Measurements from ENCODE around the gene GFM1. TPM values are rescaled to one million over a fixed set of nuclear protein-coding genes. Genes with fewer than 3 reads are reported as not detected.

GFM1 gene
- total and polyA plus RNA-seq, 2 experiments from 2014 or later: 24.5 to 59.9 TPM

DNA sequence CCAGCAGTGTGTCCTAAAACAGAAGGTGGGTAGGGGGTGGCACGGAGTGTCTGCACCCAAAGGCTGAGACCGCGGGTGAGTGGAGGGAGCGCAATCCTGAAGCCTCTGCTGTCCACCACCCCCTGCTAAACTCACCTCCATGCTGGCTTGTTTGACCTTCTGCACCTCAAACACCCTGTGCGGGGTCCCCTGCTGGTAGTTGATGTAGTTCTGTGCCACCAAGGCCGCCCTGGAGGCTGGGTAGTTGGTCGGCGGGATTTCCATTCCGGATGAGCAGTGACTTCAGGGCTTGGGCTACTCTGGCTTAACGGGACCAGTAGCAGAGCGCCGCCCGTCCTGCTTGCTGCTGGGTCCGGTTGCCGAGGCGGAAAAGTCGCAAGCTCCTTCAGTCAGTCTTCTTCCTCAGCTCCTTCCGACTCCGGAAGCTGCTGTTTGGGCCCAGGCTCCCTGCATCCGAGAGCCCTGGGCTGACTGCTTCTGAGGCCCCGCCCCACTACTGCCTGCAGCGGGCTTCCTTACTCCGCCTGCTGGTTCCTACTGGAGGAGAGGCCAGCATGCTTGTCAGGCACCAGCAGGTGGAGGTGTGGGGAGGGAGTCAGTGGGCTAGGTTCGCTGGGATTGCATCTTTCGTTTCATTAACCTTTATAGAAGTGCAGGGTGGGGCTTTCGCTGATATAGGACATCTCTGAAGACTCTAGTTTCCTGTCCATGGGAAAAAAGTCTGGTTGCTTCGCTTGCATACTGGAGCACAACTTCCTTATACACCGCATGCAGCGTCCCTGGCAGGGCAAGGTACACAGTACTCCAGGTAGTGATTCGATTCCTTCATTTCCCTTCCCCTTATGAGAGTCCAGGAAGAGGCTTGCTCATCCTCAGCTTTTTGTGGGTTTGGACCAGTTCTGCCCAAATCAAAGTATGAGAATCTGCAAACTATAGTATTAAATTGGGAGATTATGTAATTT, 28.2 kb downstream of the GFM1 start, which contains the start of gene LXN:
TSS of gene LXN (minus strand) at position 434 of the 962 bp plus-strand sequence. CDS start at position 264, 170 bp downstream.
- peaks cover 1% of the 10 kb centered on the region; the same call in 2 of the 3 replicates for H3K36me3 Mint-ChIP-seq (ENCODE audit: low read depth)
- Histone ChIP-seq H3K36me3 (ENCODE audit: insufficient read depth) (no peaks in the 10 kb centered on the region), H3K27me3 (ENCODE audit: insufficient read depth) (no peaks in the 10 kb centered on the region), H3K4me3 (peak within 1 kb of the TSS; percentile 77), H3K4me2 (peak within 1 kb of the TSS; percentile 83), H3F3A (replicated peaks; ENCODE audit: low read depth) (no peaks in the 10 kb centered on the region), H3K27ac (ENCODE audit: low read depth) (peak within 1 kb of the TSS; percentile 88), H3K4me1 (ENCODE audit: insufficient read depth) (peaks cover 11% of the 10 kb centered on the region), H2AFZ (peak within 1 kb of the TSS; percentile 87; the same call in 1 of the 2 replicates), H3K79me2 (replicated peaks; ENCODE audit: insufficient read depth) (no peaks in the 10 kb centered on the region), H3K9me2 (ENCODE audit: insufficient read depth) (no peaks in the 10 kb centered on the region), H4K20me1 (replicated peaks; ENCODE audit: insufficient read depth) (no peaks in the 10 kb centered on the region; the same call in 1 of the 2 replicates)
- H3K27ac Mint-ChIP-seq: peak within 1 kb of the TSS; percentile 91
- peak within 1 kb of the TSS; percentile 74 for H3K4me3 Mint-ChIP-seq
- DNase-seq (ENCODE audit: low spot score): peak; percentile 97
- peaks cover 12% of the 10 kb centered on the region; the same call in 2 of the 3 replicates for H3K4me1 Mint-ChIP-seq
- ATAC-seq: peak; percentile 99
- H3K9me3 Mint-ChIP-seq: no peaks in the 10 kb centered on the region
- TF ChIP-seq STAT1 (IDR thresholded peaks at IDR 0.05; ENCODE audit: unreplicated experiment) (no peak), JUNB (IDR thresholded peaks at IDR 0.05; ENCODE audit: unreplicated experiment) (no peak), CREB1 (CRISPR knock-in tag; IDR thresholded peaks at IDR 0.05; ENCODE audit: low read depth) (0 out of 2 replicates have a peak, but pooled peaks have one; percentile 23), EZH2phosphoT487 (IDR thresholded peaks at IDR 0.05; ENCODE audit: unreplicated experiment) (no peak), ZNF114 (CRISPR knock-in tag; IDR thresholded peaks at IDR 0.05) (no peak), EZH2 (IDR thresholded peaks at IDR 0.05; ENCODE audit: low read depth, unreplicated experiment) (no peak), POLR2AphosphoS5 (IDR thresholded peaks at IDR 0.05; ENCODE audit: low read depth) (peak; percentile 64), ZNF331 (CRISPR knock-in tag; IDR thresholded peaks at IDR 0.05; ENCODE audit: low read depth) (no peak), NANOG (IDR thresholded peaks at IDR 0.05; ENCODE audit: borderline replicate concordance) (no peak)
- TF ChIP-seq, protein P1, sequence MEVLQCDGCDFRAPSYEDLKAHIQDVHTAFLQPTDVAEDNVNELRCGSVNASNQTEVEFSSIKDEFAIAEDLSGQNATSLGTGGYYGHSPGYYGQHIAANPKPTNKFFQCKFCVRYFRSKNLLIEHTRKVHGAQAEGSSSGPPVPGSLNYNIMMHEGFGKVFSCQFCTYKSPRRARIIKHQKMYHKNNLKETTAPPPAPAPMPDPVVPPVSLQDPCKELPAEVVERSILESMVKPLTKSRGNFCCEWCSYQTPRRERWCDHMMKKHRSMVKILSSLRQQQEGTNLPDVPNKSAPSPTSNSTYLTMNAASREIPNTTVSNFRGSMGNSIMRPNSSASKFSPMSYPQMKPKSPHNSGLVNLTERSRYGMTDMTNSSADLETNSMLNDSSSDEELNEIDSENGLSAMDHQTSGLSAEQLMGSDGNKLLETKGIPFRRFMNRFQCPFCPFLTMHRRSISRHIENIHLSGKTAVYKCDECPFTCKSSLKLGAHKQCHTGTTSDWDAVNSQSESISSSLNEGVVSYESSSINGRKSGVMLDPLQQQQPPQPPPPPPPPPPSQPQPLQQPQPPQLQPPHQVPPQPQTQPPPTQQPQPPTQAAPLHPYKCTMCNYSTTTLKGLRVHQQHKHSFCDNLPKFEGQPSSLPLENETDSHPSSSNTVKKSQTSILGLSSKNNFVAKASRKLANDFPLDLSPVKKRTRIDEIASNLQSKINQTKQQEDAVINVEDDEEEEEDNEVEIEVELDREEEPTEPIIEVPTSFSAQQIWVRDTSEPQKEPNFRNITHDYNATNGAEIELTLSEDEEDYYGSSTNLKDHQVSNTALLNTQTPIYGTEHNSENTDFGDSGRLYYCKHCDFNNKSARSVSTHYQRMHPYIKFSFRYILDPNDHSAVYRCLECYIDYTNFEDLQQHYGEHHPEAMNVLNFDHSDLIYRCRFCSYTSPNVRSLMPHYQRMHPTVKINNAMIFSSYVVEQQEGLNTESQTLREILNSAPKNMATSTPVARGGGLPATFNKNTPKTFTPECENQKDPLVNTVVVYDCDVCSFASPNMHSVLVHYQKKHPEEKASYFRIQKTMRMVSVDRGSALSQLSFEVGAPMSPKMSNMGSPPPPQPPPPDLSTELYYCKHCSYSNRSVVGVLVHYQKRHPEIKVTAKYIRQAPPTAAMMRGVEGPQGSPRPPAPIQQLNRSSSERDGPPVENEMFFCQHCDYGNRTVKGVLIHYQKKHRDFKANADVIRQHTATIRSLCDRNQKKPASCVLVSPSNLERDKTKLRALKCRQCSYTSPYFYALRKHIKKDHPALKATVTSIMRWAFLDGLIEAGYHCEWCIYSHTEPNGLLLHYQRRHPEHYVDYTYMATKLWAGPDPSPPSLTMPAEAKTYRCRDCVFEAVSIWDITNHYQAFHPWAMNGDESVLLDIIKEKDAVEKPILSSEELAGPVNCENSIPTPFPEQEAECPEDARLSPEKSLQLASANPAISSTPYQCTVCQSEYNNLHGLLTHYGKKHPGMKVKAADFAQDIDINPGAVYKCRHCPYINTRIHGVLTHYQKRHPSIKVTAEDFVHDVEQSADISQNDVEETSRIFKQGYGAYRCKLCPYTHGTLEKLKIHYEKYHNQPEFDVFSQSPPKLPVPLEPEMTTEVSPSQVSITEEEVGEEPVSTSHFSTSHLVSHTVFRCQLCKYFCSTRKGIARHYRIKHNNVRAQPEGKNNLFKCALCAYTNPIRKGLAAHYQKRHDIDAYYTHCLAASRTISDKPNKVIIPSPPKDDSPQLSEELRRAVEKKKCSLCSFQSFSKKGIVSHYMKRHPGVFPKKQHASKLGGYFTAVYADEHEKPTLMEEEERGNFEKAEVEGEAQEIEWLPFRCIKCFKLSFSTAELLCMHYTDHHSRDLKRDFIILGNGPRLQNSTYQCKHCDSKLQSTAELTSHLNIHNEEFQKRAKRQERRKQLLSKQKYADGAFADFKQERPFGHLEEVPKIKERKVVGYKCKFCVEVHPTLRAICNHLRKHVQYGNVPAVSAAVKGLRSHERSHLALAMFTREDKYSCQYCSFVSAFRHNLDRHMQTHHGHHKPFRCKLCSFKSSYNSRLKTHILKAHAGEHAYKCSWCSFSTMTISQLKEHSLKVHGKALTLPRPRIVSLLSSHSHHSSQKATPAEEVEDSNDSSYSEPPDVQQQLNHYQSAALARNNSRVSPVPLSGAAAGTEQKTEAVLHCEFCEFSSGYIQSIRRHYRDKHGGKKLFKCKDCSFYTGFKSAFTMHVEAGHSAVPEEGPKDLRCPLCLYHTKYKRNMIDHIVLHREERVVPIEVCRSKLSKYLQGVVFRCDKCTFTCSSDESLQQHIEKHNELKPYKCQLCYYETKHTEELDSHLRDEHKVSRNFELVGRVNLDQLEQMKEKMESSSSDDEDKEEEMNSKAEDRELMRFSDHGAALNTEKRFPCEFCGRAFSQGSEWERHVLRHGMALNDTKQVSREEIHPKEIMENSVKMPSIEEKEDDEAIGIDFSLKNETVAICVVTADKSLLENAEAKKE (CRISPR knock-in tag; IDR thresholded peaks at IDR 0.05): no peak
- TF ChIP-seq, protein P2, sequence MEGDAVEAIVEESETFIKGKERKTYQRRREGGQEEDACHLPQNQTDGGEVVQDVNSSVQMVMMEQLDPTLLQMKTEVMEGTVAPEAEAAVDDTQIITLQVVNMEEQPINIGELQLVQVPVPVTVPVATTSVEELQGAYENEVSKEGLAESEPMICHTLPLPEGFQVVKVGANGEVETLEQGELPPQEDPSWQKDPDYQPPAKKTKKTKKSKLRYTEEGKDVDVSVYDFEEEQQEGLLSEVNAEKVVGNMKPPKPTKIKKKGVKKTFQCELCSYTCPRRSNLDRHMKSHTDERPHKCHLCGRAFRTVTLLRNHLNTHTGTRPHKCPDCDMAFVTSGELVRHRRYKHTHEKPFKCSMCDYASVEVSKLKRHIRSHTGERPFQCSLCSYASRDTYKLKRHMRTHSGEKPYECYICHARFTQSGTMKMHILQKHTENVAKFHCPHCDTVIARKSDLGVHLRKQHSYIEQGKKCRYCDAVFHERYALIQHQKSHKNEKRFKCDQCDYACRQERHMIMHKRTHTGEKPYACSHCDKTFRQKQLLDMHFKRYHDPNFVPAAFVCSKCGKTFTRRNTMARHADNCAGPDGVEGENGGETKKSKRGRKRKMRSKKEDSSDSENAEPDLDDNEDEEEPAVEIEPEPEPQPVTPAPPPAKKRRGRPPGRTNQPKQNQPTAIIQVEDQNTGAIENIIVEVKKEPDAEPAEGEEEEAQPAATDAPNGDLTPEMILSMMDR (conservative IDR thresholded peaks at IDR 0.05; ENCODE audit: low read depth in 2 of 2): peak; percentile 61 to 80
- TF ChIP-seq, protein P3, sequence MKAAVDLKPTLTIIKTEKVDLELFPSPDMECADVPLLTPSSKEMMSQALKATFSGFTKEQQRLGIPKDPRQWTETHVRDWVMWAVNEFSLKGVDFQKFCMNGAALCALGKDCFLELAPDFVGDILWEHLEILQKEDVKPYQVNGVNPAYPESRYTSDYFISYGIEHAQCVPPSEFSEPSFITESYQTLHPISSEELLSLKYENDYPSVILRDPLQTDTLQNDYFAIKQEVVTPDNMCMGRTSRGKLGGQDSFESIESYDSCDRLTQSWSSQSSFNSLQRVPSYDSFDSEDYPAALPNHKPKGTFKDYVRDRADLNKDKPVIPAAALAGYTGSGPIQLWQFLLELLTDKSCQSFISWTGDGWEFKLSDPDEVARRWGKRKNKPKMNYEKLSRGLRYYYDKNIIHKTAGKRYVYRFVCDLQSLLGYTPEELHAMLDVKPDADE (IDR thresholded peaks at IDR 0.05): no peak
- TF ChIP-seq, protein P4, sequence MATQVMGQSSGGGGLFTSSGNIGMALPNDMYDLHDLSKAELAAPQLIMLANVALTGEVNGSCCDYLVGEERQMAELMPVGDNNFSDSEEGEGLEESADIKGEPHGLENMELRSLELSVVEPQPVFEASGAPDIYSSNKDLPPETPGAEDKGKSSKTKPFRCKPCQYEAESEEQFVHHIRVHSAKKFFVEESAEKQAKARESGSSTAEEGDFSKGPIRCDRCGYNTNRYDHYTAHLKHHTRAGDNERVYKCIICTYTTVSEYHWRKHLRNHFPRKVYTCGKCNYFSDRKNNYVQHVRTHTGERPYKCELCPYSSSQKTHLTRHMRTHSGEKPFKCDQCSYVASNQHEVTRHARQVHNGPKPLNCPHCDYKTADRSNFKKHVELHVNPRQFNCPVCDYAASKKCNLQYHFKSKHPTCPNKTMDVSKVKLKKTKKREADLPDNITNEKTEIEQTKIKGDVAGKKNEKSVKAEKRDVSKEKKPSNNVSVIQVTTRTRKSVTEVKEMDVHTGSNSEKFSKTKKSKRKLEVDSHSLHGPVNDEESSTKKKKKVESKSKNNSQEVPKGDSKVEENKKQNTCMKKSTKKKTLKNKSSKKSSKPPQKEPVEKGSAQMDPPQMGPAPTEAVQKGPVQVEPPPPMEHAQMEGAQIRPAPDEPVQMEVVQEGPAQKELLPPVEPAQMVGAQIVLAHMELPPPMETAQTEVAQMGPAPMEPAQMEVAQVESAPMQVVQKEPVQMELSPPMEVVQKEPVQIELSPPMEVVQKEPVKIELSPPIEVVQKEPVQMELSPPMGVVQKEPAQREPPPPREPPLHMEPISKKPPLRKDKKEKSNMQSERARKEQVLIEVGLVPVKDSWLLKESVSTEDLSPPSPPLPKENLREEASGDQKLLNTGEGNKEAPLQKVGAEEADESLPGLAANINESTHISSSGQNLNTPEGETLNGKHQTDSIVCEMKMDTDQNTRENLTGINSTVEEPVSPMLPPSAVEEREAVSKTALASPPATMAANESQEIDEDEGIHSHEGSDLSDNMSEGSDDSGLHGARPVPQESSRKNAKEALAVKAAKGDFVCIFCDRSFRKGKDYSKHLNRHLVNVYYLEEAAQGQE (IDR thresholded peaks at IDR 0.05; ENCODE audit: unreplicated experiment): no peak
- H3K27me3 Mint-ChIP-seq (ENCODE audit: insufficient read depth, low read depth, poor library complexity): peaks cover 4% of the 10 kb centered on the region
